HEK293 (cell line): ENCODE data around the gene SLBP.

Experiments
- CTCF ChIA-PET: fragments of 350-600 bp; formaldehyde crosslinking; extraction: SDS; loops from one replicate; lab custom pipeline; 2021; ENCODE audit warnings: antibody characterized with exemption; lab: Yijun Ruan, JAX
- POLR2A ChIA-PET: fragments of 300-600 bp; formaldehyde crosslinking; extraction: SDS; loops from one replicate; lab custom pipeline; 2020; ENCODE audit warnings: antibody characterized with exemption, inconsistent platforms; lab: Yijun Ruan, JAX
- H3K27ac ChIP-seq: fragments of 200-500 bp; sonication (Bioruptor generic); 2 replicates; pipeline ENCODE4 v1.5.1; 2014; ENCODE audit warnings: low read depth, low read length, control low read depth, inconsistent platforms; ENCODE audit errors: extremely low read depth
- H3K36me3 ChIP-seq, 2 experiments: fragments of 200-500 bp in 1 of 2; sonication (Bioruptor generic) in 1 of 2; 1 replicate in 1 of 2; 2 replicates in 1 of 2; pipeline ENCODE4 v1.5.1; 2014 to 2017; ENCODE audit warnings: inconsistent platforms in 2 of 2, low read length in 2 of 2; ENCODE audit not compliant: control insufficient read depth in 2 of 2, insufficient read depth in 1 of 2
- H3K4me1 ChIP-seq: fragments of 200-500 bp; sonication (Bioruptor generic); 2 replicates; pipeline ENCODE4 v1.5.1; 2014; ENCODE audit warnings: mild to moderate bottlenecking, low read length, inconsistent platforms; ENCODE audit not compliant: control insufficient read depth, insufficient read depth
- H3K4me3 ChIP-seq: 2 replicates; pipeline ENCODE4 v1.5.1; 2011; ENCODE audit warnings: low read depth, mild to moderate bottlenecking, control low read depth, low read length, moderate library complexity
- H3K9me3 ChIP-seq: fragments of 200-500 bp; sonication (Bioruptor generic); 2 replicates; pipeline ENCODE4 v1.5.1; 2014; ENCODE audit warnings: low read depth, low read length, inconsistent platforms; ENCODE audit not compliant: control insufficient read depth, insufficient read depth
- EGR2 ChIP-seq: fragments of 450-650 bp; formaldehyde crosslinking; IDR thresholded peaks from 2 replicates; pipeline ENCODE4 v1.5.1; 2016; ENCODE audit warnings: low read depth, missing biosample characterization, missing genetic modification characterization
- KLF1 ChIP-seq: fragments of 450-650 bp; formaldehyde crosslinking; IDR thresholded peaks from 2 replicates; pipeline ENCODE4 v1.5.1; 2016; ENCODE audit warnings: missing biosample characterization, missing genetic modification characterization
- OVOL3 ChIP-seq: fragments of 450-650 bp; formaldehyde crosslinking; IDR thresholded peaks from 2 replicates; pipeline ENCODE4 v1.5.1; 2016; ENCODE audit warnings: missing biosample characterization, missing genetic modification characterization
- SCRT1 ChIP-seq: fragments of 450-650 bp; formaldehyde crosslinking; IDR thresholded peaks from 2 replicates; pipeline ENCODE4 v1.5.1; 2016; ENCODE audit warnings: missing biosample characterization, missing genetic modification characterization, borderline replicate concordance
- SETDB1 ChIP-seq: IDR thresholded peaks from one replicate; pipeline ENCODE4 v1.6.1; 2017; ENCODE audit warnings: mild to moderate bottlenecking, low read length, moderate library complexity, mixed read lengths; ENCODE audit not compliant: insufficient read length
- SP3 ChIP-seq: fragments of 450-650 bp; formaldehyde crosslinking; IDR thresholded peaks from 2 replicates; pipeline ENCODE4 v1.5.1; 2016; ENCODE audit warnings: missing biosample characterization, missing genetic modification characterization
- TRIM28 ChIP-seq: IDR thresholded peaks from 2 replicates; pipeline ENCODE4 v1.6.1; 2011; ENCODE audit warnings: low read length, control low read depth, borderline replicate concordance
- WT1 ChIP-seq: fragments of 450-650 bp; formaldehyde crosslinking; IDR thresholded peaks from 2 replicates; pipeline ENCODE4 v1.5.1; 2016; ENCODE audit warnings: missing biosample characterization, missing genetic modification characterization
- ZBTB17 ChIP-seq: fragments of 450-650 bp; formaldehyde crosslinking; IDR thresholded peaks from 2 replicates; pipeline ENCODE4 v1.5.1; 2016; ENCODE audit warnings: missing biosample characterization, missing genetic modification characterization
- ZFP3 ChIP-seq: fragments of 450-650 bp; formaldehyde crosslinking; IDR thresholded peaks from 2 replicates; pipeline ENCODE4 v1.5.1; 2016; ENCODE audit warnings: low read depth, missing biosample characterization, missing genetic modification characterization
- ZIC2 ChIP-seq: fragments of 450-650 bp; formaldehyde crosslinking; IDR thresholded peaks from 2 replicates; pipeline ENCODE4 v1.5.1; 2016; ENCODE audit warnings: missing biosample characterization, missing genetic modification characterization
- ZNF112 ChIP-seq: fragments of 450-650 bp; formaldehyde crosslinking; IDR thresholded peaks from 2 replicates; pipeline ENCODE4 v1.5.0; 2017; ENCODE audit warnings: missing biosample characterization, missing genetic modification characterization
- ZNF114 ChIP-seq: fragments of 450-650 bp; formaldehyde crosslinking; IDR thresholded peaks from 2 replicates; pipeline ENCODE4 v1.5.0; 2017; ENCODE audit warnings: missing biosample characterization, missing genetic modification characterization
- ZNF121 ChIP-seq: fragments of 450-650 bp; formaldehyde crosslinking; IDR thresholded peaks from 2 replicates; pipeline ENCODE4 v1.5.1; 2016; ENCODE audit warnings: missing biosample characterization, missing genetic modification characterization
- ZNF155 ChIP-seq: fragments of 450-650 bp; formaldehyde crosslinking; IDR thresholded peaks from 2 replicates; pipeline ENCODE4 v1.5.1; 2016; ENCODE audit warnings: missing biosample characterization, missing genetic modification characterization
- ZNF157 ChIP-seq: fragments of 450-650 bp; formaldehyde crosslinking; IDR thresholded peaks from 2 replicates; pipeline ENCODE4 v1.5.1; 2016; ENCODE audit warnings: missing biosample characterization, missing genetic modification characterization
- ZNF350 ChIP-seq: fragments of 450-650 bp; formaldehyde crosslinking; IDR thresholded peaks from 2 replicates; pipeline ENCODE4 v1.5.0; 2017; ENCODE audit warnings: missing biosample characterization, mild to moderate bottlenecking, missing genetic modification characterization
- ZNF423 ChIP-seq: fragments of 450-650 bp; formaldehyde crosslinking; IDR thresholded peaks from 2 replicates; pipeline ENCODE4 v1.5.1; 2016; ENCODE audit warnings: missing biosample characterization, missing genetic modification characterization
- ZNF426 ChIP-seq: fragments of 450-650 bp; formaldehyde crosslinking; IDR thresholded peaks from 2 replicates; pipeline ENCODE4 v1.5.1; 2017; ENCODE audit warnings: missing biosample characterization, missing genetic modification characterization, mild to moderate bottlenecking, inconsistent platforms, moderate library complexity
- ZNF624 ChIP-seq: fragments of 450-650 bp; formaldehyde crosslinking; IDR thresholded peaks from 2 replicates; pipeline ENCODE4 v1.5.1; 2017; ENCODE audit warnings: missing biosample characterization, missing genetic modification characterization
- ZNF670 ChIP-seq: fragments of 450-650 bp; formaldehyde crosslinking; IDR thresholded peaks from 2 replicates; pipeline ENCODE4 v1.5.1; 2016; ENCODE audit warnings: missing biosample characterization, missing genetic modification characterization, low read depth
- ZNF707 ChIP-seq: fragments of 450-650 bp; formaldehyde crosslinking; IDR thresholded peaks from 2 replicates; pipeline ENCODE4 v1.5.1; 2016; ENCODE audit warnings: missing biosample characterization, missing genetic modification characterization
- ZNF747 ChIP-seq: fragments of 450-650 bp; formaldehyde crosslinking; IDR thresholded peaks from 2 replicates; pipeline ENCODE4 v1.5.1; 2016; ENCODE audit warnings: missing biosample characterization, missing genetic modification characterization
- ZNF76 ChIP-seq: fragments of 450-650 bp; formaldehyde crosslinking; IDR thresholded peaks from 2 replicates; pipeline ENCODE4; 2016; ENCODE audit warnings: low read depth, missing biosample characterization, missing genetic modification characterization, borderline replicate concordance
- TF ChIP-seq, protein P1 (sequence below): fragments of 450-650 bp; formaldehyde crosslinking; IDR thresholded peaks from 2 replicates; pipeline ENCODE4 v1.5.1; 2017; ENCODE audit warnings: missing biosample characterization, mild to moderate bottlenecking, missing genetic modification characterization, moderate library complexity
- TF ChIP-seq, protein P2 (sequence below): fragments of 450-650 bp; formaldehyde crosslinking; IDR thresholded peaks from 2 replicates; pipeline ENCODE4 v1.5.1; 2016; ENCODE audit warnings: missing biosample characterization, missing genetic modification characterization
- TF ChIP-seq, protein P3 (sequence below): fragments of 450-650 bp; formaldehyde crosslinking; IDR thresholded peaks from 2 replicates; pipeline ENCODE4 v1.5.1; 2017; ENCODE audit warnings: missing biosample characterization, missing genetic modification characterization
- TF ChIP-seq, protein P4 (sequence below): fragments of 450-650 bp; formaldehyde crosslinking; IDR thresholded peaks from 2 replicates; pipeline ENCODE4 v1.5.1; 2016; ENCODE audit warnings: missing biosample characterization, missing genetic modification characterization, low read depth
- TF ChIP-seq, protein P5 (sequence below): fragments of 450-650 bp; formaldehyde crosslinking; IDR thresholded peaks from 2 replicates; pipeline ENCODE4 v1.5.1; 2016; ENCODE audit warnings: missing biosample characterization, missing genetic modification characterization

SLBP gene

DNA sequence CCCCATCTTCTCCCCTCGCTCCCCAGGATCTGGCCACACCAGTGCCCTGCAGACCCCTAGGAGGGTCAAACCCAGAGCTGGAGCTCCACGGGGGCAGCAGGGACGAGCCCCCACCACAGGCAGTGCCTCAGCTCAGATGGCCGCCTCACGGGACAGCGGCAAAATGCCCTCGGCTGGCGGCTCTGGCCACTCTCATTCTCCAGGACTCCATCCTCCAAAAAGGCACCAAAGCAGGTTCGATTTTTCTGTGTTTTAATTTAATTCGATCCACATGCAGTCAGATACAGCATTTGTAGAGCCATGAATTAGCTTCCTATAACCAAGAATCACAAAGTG, 36.3 kb downstream of the SLBP start:
- POLR2A ChIA-PET, result no interaction called here
- H3K36me3 ChIP-seq, result no peaks in the 10 kb centered on the region
- no peak for TF ChIP-seq ZNF114 (tag by site-specific recombination)
- TF ChIP-seq ZNF747, result no peak
- TF ChIP-seq SETDB1, result no peak
- TF ChIP-seq TRIM28, result no peak
- no peak for TF ChIP-seq ZNF112
- TF ChIP-seq SCRT1 (tag by site-specific recombination), result no peak
- TF ChIP-seq ZNF350 (tag by site-specific recombination), result no peak
- TF ChIP-seq ZNF76 (tag by site-specific recombination), result no peak
- TF ChIP-seq EGR2 (tag by site-specific recombination), result no peak
- no peak for TF ChIP-seq KLF1 (tag by site-specific recombination)
- TF ChIP-seq ZNF423 (tag by site-specific recombination), result no peak
- no peak for TF ChIP-seq ZBTB17 (tag by site-specific recombination)
- CTCF ChIA-PET, result interaction anchor here (0.7 kb wide), 1 partner anchor 9 kb away, joined by 3 read pairs; no protein-coding TSS in a partner anchor
- no peaks in the 10 kb centered on the region for H3K9me3 ChIP-seq
- H3K27ac ChIP-seq, result no peak overlapping the region
- no peaks in the 10 kb centered on the region for H3K4me1 ChIP-seq
- H3K4me3 ChIP-seq, result no peak overlapping the region

DNA sequence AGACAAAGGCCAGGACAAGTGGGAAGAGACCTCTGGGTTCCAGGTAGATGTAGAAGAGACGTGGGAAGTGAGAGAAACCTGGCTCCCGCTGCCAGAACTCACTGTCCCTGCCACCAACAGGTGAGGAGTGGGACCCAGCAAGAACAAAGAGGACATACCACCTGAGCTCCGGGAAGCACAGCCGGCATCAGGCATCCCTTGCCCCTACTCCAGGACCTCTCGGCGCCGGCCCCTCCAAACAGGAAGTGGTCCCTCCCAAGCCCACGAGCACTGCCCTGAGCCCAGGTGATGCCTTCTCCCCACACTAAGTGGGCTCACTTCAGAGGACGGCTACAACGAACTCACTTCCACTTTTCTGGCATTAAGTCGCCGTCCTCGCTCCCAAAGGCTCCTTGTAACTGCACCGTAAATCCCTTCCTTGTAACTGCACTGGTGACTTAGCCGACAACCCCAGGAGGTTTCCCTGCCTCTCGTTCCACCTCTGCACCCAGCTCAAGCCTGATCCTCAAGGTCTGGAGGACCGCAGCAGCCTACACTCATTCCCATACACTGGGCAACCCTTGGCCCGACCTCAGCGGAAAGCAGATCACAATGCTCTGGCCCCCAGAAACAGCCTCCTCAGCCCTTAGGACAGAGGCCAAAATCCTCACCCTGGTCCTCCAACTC, 36.9 kb downstream of the SLBP start:
- POLR2A ChIA-PET, result no interaction called here
- TF ChIP-seq WT1 (tag by site-specific recombination) (no peak), ZNF157 (no peak), ZNF121 (tag by site-specific recombination) (no peak), SP3 (tag by site-specific recombination) (no peak), OVOL3 (tag by site-specific recombination) (no peak), ZNF670 (tag by site-specific recombination) (no peak), ZNF707 (tag by site-specific recombination) (no peak), ZNF155 (no peak), ZIC2 (no peak), ZNF624 (tag by site-specific recombination) (no peak), ZNF426 (tag by site-specific recombination) (no peak), ZFP3 (tag by site-specific recombination) (no peak)
- TF ChIP-seq, protein P1, sequence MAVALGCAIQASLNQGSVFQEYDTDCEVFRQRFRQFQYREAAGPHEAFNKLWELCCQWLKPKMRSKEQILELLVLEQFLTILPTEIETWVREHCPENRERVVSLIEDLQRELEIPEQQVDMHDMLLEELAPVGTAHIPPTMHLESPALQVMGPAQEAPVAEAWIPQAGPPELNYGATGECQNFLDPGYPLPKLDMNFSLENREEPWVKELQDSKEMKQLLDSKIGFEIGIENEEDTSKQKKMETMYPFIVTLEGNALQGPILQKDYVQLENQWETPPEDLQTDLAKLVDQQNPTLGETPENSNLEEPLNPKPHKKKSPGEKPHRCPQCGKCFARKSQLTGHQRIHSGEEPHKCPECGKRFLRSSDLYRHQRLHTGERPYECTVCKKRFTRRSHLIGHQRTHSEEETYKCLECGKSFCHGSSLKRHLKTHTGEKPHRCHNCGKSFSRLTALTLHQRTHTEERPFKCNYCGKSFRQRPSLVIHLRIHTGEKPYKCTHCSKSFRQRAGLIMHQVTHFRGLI, result no peak
- TF ChIP-seq, protein P2, sequence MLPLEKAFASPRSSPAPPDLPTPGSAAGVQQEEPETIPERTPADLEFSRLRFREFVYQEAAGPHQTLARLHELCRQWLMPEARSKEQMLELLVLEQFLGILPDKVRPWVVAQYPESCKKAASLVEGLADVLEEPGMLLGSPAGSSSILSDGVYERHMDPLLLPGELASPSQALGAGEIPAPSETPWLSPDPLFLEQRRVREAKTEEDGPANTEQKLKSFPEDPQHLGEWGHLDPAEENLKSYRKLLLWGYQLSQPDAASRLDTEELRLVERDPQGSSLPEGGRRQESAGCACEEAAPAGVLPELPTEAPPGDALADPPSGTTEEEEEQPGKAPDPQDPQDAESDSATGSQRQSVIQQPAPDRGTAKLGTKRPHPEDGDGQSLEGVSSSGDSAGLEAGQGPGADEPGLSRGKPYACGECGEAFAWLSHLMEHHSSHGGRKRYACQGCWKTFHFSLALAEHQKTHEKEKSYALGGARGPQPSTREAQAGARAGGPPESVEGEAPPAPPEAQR (tag by site-specific recombination), result no peak
- TF ChIP-seq, protein P3, sequence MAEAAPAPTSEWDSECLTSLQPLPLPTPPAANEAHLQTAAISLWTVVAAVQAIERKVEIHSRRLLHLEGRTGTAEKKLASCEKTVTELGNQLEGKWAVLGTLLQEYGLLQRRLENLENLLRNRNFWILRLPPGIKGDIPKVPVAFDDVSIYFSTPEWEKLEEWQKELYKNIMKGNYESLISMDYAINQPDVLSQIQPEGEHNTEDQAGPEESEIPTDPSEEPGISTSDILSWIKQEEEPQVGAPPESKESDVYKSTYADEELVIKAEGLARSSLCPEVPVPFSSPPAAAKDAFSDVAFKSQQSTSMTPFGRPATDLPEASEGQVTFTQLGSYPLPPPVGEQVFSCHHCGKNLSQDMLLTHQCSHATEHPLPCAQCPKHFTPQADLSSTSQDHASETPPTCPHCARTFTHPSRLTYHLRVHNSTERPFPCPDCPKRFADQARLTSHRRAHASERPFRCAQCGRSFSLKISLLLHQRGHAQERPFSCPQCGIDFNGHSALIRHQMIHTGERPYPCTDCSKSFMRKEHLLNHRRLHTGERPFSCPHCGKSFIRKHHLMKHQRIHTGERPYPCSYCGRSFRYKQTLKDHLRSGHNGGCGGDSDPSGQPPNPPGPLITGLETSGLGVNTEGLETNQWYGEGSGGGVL, result no peak
- TF ChIP-seq, protein P4, sequence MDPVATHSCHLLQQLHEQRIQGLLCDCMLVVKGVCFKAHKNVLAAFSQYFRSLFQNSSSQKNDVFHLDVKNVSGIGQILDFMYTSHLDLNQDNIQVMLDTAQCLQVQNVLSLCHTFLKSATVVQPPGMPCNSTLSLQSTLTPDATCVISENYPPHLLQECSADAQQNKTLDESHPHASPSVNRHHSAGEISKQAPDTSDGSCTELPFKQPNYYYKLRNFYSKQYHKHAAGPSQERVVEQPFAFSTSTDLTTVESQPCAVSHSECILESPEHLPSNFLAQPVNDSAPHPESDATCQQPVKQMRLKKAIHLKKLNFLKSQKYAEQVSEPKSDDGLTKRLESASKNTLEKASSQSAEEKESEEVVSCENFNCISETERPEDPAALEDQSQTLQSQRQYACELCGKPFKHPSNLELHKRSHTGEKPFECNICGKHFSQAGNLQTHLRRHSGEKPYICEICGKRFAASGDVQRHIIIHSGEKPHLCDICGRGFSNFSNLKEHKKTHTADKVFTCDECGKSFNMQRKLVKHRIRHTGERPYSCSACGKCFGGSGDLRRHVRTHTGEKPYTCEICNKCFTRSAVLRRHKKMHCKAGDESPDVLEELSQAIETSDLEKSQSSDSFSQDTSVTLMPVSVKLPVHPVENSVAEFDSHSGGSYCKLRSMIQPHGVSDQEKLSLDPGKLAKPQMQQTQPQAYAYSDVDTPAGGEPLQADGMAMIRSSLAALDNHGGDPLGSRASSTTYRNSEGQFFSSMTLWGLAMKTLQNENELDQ (tag by site-specific recombination), result no peak
- TF ChIP-seq, protein P5, sequence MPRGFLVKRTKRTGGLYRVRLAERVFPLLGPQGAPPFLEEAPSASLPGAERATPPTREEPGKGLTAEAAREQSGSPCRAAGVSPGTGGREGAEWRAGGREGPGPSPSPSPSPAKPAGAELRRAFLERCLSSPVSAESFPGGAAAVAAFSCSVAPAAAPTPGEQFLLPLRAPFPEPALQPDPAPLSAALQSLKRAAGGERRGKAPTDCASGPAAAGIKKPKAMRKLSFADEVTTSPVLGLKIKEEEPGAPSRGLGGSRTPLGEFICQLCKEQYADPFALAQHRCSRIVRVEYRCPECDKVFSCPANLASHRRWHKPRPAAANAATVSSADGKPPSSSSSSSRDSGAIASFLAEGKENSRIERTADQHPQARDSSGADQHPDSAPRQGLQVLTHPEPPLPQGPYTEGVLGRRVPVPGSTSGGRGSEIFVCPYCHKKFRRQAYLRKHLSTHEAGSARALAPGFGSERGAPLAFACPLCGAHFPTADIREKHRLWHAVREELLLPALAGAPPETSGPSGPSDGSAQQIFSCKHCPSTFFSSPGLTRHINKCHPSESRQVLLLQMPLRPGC (tag by site-specific recombination), result no peak
- TF ChIP-seq, all 188 proteins: peak for 0
- H3K9me3 ChIP-seq, result no peaks in the 10 kb centered on the region
- no peaks in the 10 kb centered on the region for H3K36me3 ChIP-seq
- CTCF ChIA-PET, result interaction anchor here (0.7 kb wide), 1 partner anchor 8 kb away, joined by 3 read pairs; no protein-coding TSS in a partner anchor
- no peak overlapping the region for H3K27ac ChIP-seq
- no peaks in the 10 kb centered on the region for H3K4me1 ChIP-seq
- H3K4me3 ChIP-seq, result no peak overlapping the region
